Hepatocyte (in vitro differentiated cells): Measurements from ENCODE around the gene BPIFB6. TPM values are rescaled to one million over a fixed set of nuclear protein-coding genes. Genes with fewer than 3 reads are reported as not detected.
A peak's percentile ranks its signal among the peaks of the same experiment; 100 is the strongest.

ENCODE experiments used
- DNase-seq: peaks from one replicate; pipeline ENCODE4 v3.0.0-alpha.2; 2016; ENCODE audit warnings: low spot score
- H2AFZ ChIP-seq: fragments of 200-600 bp; sonication (generic); 2 replicates; pipeline ENCODE4 v1.6.0; 2016; ENCODE audit warnings: antibody characterized with exemption, mild to moderate bottlenecking
- H3K27ac ChIP-seq: fragments of 200-600 bp; sonication (generic); 2 replicates; pipeline ENCODE4 v1.5.1; 2016; ENCODE audit warnings: mild to moderate bottlenecking
- H3K27me3 ChIP-seq: fragments of 200-600 bp; sonication (generic); 2 replicates; pipeline ENCODE4 v1.6.1; 2016
- H3K36me3 ChIP-seq: fragments of 200-600 bp; sonication (generic); replicated peaks from 2 replicates; pipeline ENCODE4 v1.5.1; 2016; ENCODE audit warnings: low read depth; ENCODE audit not compliant: insufficient read depth
- H3K4me1 ChIP-seq: fragments of 200-600 bp; sonication (generic); 2 replicates; pipeline ENCODE4 v1.5.1; 2016; ENCODE audit warnings: mild to moderate bottlenecking, moderate library complexity; ENCODE audit not compliant: insufficient read depth
- H3K4me2 ChIP-seq: fragments of 200-600 bp; sonication (generic); 2 replicates; pipeline ENCODE4 v1.6.0; 2016
- H3K4me3 ChIP-seq: fragments of 200-600 bp; sonication (generic); 2 replicates; pipeline ENCODE4 v1.5.1; 2016; ENCODE audit warnings: mild to moderate bottlenecking
- H3K79me2 ChIP-seq: fragments of 200-600 bp; sonication (generic); 2 replicates; pipeline ENCODE4 v1.6.0; 2017; ENCODE audit warnings: mild to moderate bottlenecking
- H3K9me2 ChIP-seq: fragments of 200-600 bp; sonication (generic); replicated peaks from 2 replicates; pipeline ENCODE4 v1.6.0; 2017; ENCODE audit warnings: mild to moderate bottlenecking; ENCODE audit not compliant: insufficient read depth
- H3K9me3 ChIP-seq: fragments of 200-600 bp; sonication (generic); 2 replicates; pipeline ENCODE4 v1.5.1; 2016; ENCODE audit warnings: low read depth, mild to moderate bottlenecking
- H4K20me1 ChIP-seq: fragments of 200-600 bp; sonication (generic); 2 replicates; pipeline ENCODE4 v1.6.0; 2016; ENCODE audit warnings: mild to moderate bottlenecking; ENCODE audit not compliant: insufficient read depth, poor library complexity, severe bottlenecking
- CTCF ChIP-seq: fragments of 200-600 bp; sonication (generic); IDR thresholded peaks from 2 replicates; pipeline ENCODE4 v1.5.1; 2016; ENCODE audit warnings: antibody characterized with exemption, mild to moderate bottlenecking; ENCODE audit not compliant: poor library complexity
- EZH2 ChIP-seq: fragments of 200-600 bp; sonication (generic); IDR thresholded peaks from 2 replicates; pipeline ENCODE4 v1.6.1; 2016; ENCODE audit warnings: antibody characterized with exemption, mild to moderate bottlenecking, borderline replicate concordance
- EZH2phosphoT487 ChIP-seq: fragments of 200-600 bp; sonication (generic); IDR thresholded peaks from one replicate; pipeline ENCODE4 v1.6.1; 2018; ENCODE audit warnings: antibody characterized with exemption, mild to moderate bottlenecking, low read depth, moderate library complexity; ENCODE audit not compliant: unreplicated experiment, severe bottlenecking
- WGBS: methylation state at CpG from one replicate; pipeline ENCODE4 v1.1.6; 2016; ENCODE audit warnings: low lambda C conversion rate; ENCODE audit errors: missing lambda C conversion rate; 5-methylcytosine and 5-hydroxymethylcytosine counted together
- polyA plus RNA-seq: library from polyadenylated mRNA; unstranded; fragments of >200 nt; fragmentation: Nextera tagmentation; extraction: Ambion mirVana; gene quantifications from 2 replicates; pipeline ENCODE4 v1.2.1, GENCODE V29; 2016
- total RNA-seq: library from RNA; depleted of rRNA; stranded (reverse); fragments of >200 nt; gene quantifications from 2 replicates; pipeline ENCODE4 v1.2.3, GENCODE V29; 2014

BPIFB6 gene
- total and polyA plus RNA-seq, 2 experiments from 2014 or later, result not detected

DNA sequence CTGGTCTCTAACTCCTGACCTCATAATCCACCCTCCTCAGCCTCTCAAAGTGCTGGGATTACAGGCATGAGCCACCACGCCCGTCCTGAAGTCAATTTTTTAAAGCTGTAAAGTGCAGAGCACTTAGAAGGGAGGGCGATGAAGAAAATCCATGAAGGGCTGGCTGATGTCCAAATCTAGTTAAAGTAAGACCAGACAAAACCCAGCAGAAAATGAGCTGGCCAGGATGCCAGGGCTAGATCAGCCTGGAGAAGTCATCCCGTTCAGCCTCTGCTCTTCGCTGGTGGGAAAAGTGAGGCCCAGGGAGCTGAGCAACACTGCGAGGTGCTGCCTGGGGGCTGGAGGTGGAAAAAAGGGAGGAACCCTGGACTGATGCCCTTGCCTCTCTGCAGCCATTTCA, 51.1 kb downstream of the BPIFB6 start:
- Histone ChIP-seq H3K4me3 (no peak overlapping the region), H2AFZ (no peak overlapping the region), H3K79me2 (no peaks in the 10 kb centered on the region), H3K36me3 (no peaks in the 10 kb centered on the region), H3K27ac (no peak overlapping the region), H3K9me2 (no peaks in the 10 kb centered on the region), H3K9me3 (no peaks in the 10 kb centered on the region), H3K4me1 (no peaks in the 10 kb centered on the region), H3K27me3 (peaks cover 4% of the 10 kb centered on the region), H4K20me1 (no peaks in the 10 kb centered on the region), H3K4me2 (no peak overlapping the region)
- DNase-seq, result peak; percentile 32
- 69% methylated on average over 6 of the region's 6 CpGs for WGBS
- TF ChIP-seq EZH2 (no peak), CTCF (no peak), EZH2phosphoT487 (no peak)

DNA sequence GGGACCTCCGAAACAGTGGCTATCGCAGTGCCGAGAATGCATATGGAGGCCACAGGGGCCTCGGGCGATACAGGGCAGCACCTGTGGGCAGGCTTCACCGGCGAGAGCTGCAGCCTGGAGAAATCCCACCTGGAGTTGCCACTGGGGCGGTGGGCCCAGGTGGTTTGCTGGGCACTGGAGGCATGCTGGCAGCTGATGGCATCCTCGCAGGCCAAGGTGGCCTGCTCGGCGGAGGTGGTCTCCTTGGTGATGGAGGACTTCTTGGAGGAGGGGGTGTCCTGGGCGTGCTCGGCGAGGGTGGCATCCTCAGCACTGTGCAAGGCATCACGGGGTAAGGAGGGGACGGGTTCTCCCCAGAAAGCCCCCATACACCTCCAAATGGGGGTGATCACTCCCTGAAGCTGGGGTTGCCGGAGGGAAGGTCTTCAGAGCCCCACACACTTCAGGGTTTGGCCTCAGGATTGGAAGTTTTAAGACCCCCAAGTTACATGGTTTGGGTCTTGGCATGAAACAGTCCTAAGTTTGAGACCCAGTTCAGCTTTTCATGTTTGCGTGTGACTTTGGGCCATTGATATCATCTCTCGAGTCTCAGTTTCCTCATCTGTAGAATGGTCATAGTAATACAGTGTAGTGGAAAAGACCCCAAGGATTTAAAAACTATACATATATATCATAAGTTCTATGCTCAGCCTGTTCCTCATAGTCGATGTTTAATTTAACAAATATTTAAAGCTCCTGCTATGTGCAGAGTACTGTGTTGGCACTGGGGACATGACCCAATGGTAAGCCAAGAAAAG, 52.3 kb downstream of the BPIFB6 start:
- Histone ChIP-seq H3K9me3 (no peaks in the 10 kb centered on the region), H3K4me1 (no peaks in the 10 kb centered on the region), H4K20me1 (no peaks in the 10 kb centered on the region), H3K9me2 (no peaks in the 10 kb centered on the region), H2AFZ (no peak overlapping the region), H3K27ac (no peak overlapping the region), H3K79me2 (no peaks in the 10 kb centered on the region), H3K27me3 (peaks cover 3% of the 10 kb centered on the region), H3K4me2 (no peak overlapping the region), H3K36me3 (no peaks in the 10 kb centered on the region), H3K4me3 (no peak overlapping the region)
- 94% methylated on average over 19 of the region's 20 CpGs for WGBS
- no peak for DNase-seq
- TF ChIP-seq EZH2phosphoT487, result no peak
- no peak for TF ChIP-seq EZH2
- no peak for TF ChIP-seq CTCF

DNA sequence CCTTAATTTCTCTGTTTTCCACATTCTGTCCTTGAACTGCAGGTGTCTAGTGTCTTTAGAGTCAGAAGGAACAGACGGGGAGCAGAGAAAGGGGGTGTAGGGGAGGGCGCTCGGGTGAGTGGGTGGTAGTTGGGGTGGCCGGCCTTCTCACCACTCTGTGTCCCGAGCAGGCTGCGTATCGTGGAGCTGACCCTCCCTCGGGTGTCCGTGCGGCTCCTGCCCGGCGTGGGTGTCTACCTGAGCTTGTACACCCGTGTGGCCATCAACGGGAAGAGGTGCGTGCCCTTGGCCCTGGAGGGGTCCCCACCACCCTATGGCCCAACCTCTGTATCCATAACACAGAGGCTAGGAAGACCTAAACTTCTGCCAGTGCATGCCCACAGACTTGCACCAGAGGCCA, 53.3 kb downstream of the BPIFB6 start:
- H4K20me1 ChIP-seq, result no peaks in the 10 kb centered on the region
- H3K9me2 ChIP-seq, result no peaks in the 10 kb centered on the region
- DNase-seq, result no peak
- no peaks in the 10 kb centered on the region for H3K36me3 ChIP-seq
- no peak overlapping the region for H3K4me2 ChIP-seq
- no peak for TF ChIP-seq EZH2phosphoT487
- TF ChIP-seq CTCF, result no peak
- TF ChIP-seq EZH2, result no peak
- H3K27ac ChIP-seq, result no peak overlapping the region
- H3K4me1 ChIP-seq, result no peaks in the 10 kb centered on the region
- peaks cover 3% of the 10 kb centered on the region for H3K27me3 ChIP-seq
- H3K4me3 ChIP-seq, result no peak overlapping the region
- 95% methylated on average over 15 of the region's 15 CpGs for WGBS
- H2AFZ ChIP-seq, result no peak overlapping the region
- no peaks in the 10 kb centered on the region for H3K79me2 ChIP-seq
- H3K9me3 ChIP-seq, result no peaks in the 10 kb centered on the region
